ENCODE data around the gene RING1.

RING1 gene

GRCh38 chr6:33173535-33174180 is 34.6 kb upstream of the RING1 start:
- no peaks in the 10 kb centered on the region for H3K4me1 ChIP-seq (ENCODE audit: control insufficient read depth, insufficient read depth, low read length)
- no peaks in the 10 kb centered on the region for H3K36me3 ChIP-seq (ENCODE audit: control insufficient read depth in 2 of 2, insufficient read depth in 2 of 2, low read length in 2 of 2)
- H3K4me3 ChIP-seq (ENCODE audit: low read length in 2 of 2): no peak overlapping the region
- no peak overlapping the region for H3K9ac ChIP-seq (ENCODE audit: low read length in 2 of 2)
- no peak overlapping the region for H3K27ac ChIP-seq (ENCODE audit: low read length)
- H3K9me3 ChIP-seq (ENCODE audit: control insufficient read depth in 2 of 2, low read length in 2 of 2): no peaks in the 10 kb centered on the region
- no peaks in the 10 kb centered on the region for H3K27me3 ChIP-seq (ENCODE audit: control insufficient read depth in 1 of 2, insufficient read depth in 2 of 2, low read length in 2 of 2)

DNA sequence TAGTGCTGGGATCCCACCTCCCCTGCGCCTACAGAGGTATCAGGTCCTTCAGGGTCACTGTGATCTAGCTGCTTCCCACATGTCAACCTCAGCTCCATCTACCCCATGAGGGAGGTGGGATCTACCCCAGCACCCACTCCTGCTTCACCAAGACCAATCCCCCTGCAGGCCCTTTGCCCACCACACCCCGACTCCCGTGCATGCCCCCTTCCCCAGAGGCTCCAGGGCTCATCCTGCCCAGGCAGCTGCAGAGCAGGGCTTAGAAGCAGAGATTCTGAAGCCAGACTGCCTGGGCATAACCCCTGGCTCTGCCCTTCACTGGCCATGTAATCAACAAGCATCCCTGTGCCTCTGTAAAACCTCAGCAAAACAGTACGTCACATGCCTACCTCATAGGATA is 33.5 kb upstream of the RING1 start:
- H3K27me3 ChIP-seq (ENCODE audit: control insufficient read depth in 1 of 2, insufficient read depth in 2 of 2, low read length in 2 of 2): no peaks in the 10 kb centered on the region
- H3K9ac ChIP-seq (ENCODE audit: low read length in 2 of 2): no peak overlapping the region
- H3K4me1 ChIP-seq (ENCODE audit: control insufficient read depth, insufficient read depth, low read length): no peaks in the 10 kb centered on the region
- no peak overlapping the region for H3K27ac ChIP-seq (ENCODE audit: low read length)
- H3K9me3 ChIP-seq (ENCODE audit: control insufficient read depth in 2 of 2, low read length in 2 of 2): no peaks in the 10 kb centered on the region
- no peaks in the 10 kb centered on the region for H3K36me3 ChIP-seq (ENCODE audit: control insufficient read depth in 2 of 2, insufficient read depth in 2 of 2, low read length in 2 of 2)
- H3K4me3 ChIP-seq (ENCODE audit: low read length in 2 of 2): no peak overlapping the region

- Histone ChIP-seq H3K4me1 (ENCODE audit: control insufficient read depth, insufficient read depth, low read length) (no peaks in the 10 kb centered on the region), H3K36me3 (ENCODE audit: control insufficient read depth in 2 of 2, insufficient read depth in 2 of 2, low read length in 2 of 2) (no peaks in the 10 kb centered on the region), H3K27me3 (ENCODE audit: control insufficient read depth in 1 of 2, insufficient read depth in 2 of 2, low read length in 2 of 2) (no peaks in the 10 kb centered on the region), H3K9ac (ENCODE audit: low read length in 2 of 2) (no peak overlapping the region), H3K27ac (ENCODE audit: low read length) (no peak overlapping the region), H3K9me3 (ENCODE audit: control insufficient read depth in 2 of 2, low read length in 2 of 2) (no peaks in the 10 kb centered on the region), H3K4me3 (ENCODE audit: low read length in 2 of 2) (no peak overlapping the region)
Observed at GRCh38 chr6:33175436-33176069, 32.7 kb upstream of the RING1 start.

GRCh38 chr6:33176906-33177305 is 31.4 kb upstream of the RING1 start:
- no peaks in the 10 kb centered on the region for H3K27me3 ChIP-seq (ENCODE audit: control insufficient read depth in 1 of 2, insufficient read depth in 2 of 2, low read length in 2 of 2)
- H3K27ac ChIP-seq (ENCODE audit: low read length): no peak overlapping the region

DNA sequence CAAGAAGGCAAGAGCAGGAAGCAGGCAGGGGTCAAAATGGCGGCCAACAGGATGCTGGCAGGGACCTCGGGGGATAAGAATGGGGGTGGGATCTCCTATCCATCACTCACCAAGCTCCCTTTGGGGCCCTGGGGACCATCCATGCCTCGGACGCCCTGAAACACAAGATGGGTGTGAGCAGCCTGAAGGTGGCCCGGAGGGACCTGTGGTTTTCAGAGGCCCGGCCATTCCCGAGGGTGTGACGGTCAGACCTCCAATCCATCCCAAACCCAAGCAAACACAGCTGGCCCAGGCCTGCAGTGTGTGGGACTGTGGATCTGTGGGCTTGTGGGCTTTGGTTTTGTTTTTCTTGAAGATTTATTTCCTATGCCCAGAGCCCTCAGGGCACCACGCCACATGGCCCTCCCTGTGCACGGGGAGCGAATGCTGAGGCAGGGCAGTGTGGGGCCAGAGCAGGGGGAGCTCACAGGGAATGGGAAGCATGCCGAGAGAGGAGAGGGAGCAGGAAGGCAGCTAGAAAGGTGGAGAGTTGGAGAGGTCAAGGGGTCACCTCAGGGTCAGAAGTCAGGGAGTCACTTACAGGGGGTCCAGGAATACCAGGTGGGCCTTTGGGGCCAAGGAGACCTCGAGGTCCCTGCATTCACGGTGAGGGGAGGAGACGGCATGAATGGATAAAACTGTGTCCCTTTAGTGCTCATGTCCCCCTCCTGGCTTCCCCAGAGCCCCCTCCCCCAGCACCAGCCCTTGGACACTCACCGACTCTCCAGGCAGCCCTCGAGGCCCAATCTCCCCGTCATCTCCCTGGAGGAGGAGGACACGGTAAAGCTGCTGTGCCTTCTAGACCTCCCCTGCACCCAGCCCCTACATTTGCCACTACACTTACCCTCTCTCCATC is 30.5 kb upstream of the RING1 start:
- H3K9me3 ChIP-seq (ENCODE audit: control insufficient read depth in 2 of 2, low read length in 2 of 2): no peaks in the 10 kb centered on the region
- H3K36me3 ChIP-seq (ENCODE audit: control insufficient read depth in 2 of 2, insufficient read depth in 2 of 2, low read length in 2 of 2): no peaks in the 10 kb centered on the region
- H3K9ac ChIP-seq (ENCODE audit: low read length in 2 of 2): no peak overlapping the region
- no peaks in the 10 kb centered on the region for H3K27me3 ChIP-seq (ENCODE audit: control insufficient read depth in 1 of 2, insufficient read depth in 2 of 2, low read length in 2 of 2)
- H3K4me1 ChIP-seq (ENCODE audit: control insufficient read depth, insufficient read depth, low read length): no peaks in the 10 kb centered on the region
- no peak overlapping the region for H3K27ac ChIP-seq (ENCODE audit: low read length)
- H3K4me3 ChIP-seq (ENCODE audit: low read length in 2 of 2): no peak overlapping the region

More at GRCh38 chr6:33176906-33177305, 31.4 kb upstream of the RING1 start:
- Histone ChIP-seq H3K9ac (ENCODE audit: low read length in 2 of 2) (no peak overlapping the region), H3K36me3 (ENCODE audit: control insufficient read depth in 2 of 2, insufficient read depth in 2 of 2, low read length in 2 of 2) (no peaks in the 10 kb centered on the region), H3K4me1 (ENCODE audit: control insufficient read depth, insufficient read depth, low read length) (no peaks in the 10 kb centered on the region), H3K4me3 (ENCODE audit: low read length in 2 of 2) (no peak overlapping the region), H3K9me3 (ENCODE audit: control insufficient read depth in 2 of 2, low read length in 2 of 2) (no peaks in the 10 kb centered on the region)

- Histone ChIP-seq H3K4me1 (ENCODE audit: control insufficient read depth, insufficient read depth, low read length) (no peaks in the 10 kb centered on the region), H3K9ac (ENCODE audit: low read length in 2 of 2) (no peak overlapping the region), H3K27me3 (ENCODE audit: control insufficient read depth in 1 of 2, insufficient read depth in 2 of 2, low read length in 2 of 2) (no peaks in the 10 kb centered on the region), H3K36me3 (ENCODE audit: control insufficient read depth in 2 of 2, insufficient read depth in 2 of 2, low read length in 2 of 2) (no peaks in the 10 kb centered on the region), H3K27ac (ENCODE audit: low read length) (no peak overlapping the region), H3K4me3 (ENCODE audit: low read length in 2 of 2) (no peak overlapping the region), H3K9me3 (ENCODE audit: control insufficient read depth in 2 of 2, low read length in 2 of 2) (no peaks in the 10 kb centered on the region)
Observed at GRCh38 chr6:33178755-33179475, 29.4 kb upstream of the RING1 start.

- Histone ChIP-seq H3K27ac (ENCODE audit: low read length) (no peak overlapping the region), H3K9me3 (ENCODE audit: control insufficient read depth in 2 of 2, low read length in 2 of 2) (no peaks in the 10 kb centered on the region), H3K4me3 (ENCODE audit: low read length in 2 of 2) (no peak overlapping the region), H3K27me3 (ENCODE audit: control insufficient read depth in 1 of 2, insufficient read depth in 2 of 2, low read length in 2 of 2) (peaks cover 0 to 5% of the 10 kb centered on the region in 2 donors), H3K9ac (ENCODE audit: low read length in 2 of 2) (no peak overlapping the region), H3K36me3 (ENCODE audit: control insufficient read depth in 2 of 2, insufficient read depth in 2 of 2, low read length in 2 of 2) (no peaks in the 10 kb centered on the region), H3K4me1 (ENCODE audit: control insufficient read depth, insufficient read depth, low read length) (no peaks in the 10 kb centered on the region)
Observed at GRCh38 chr6:33181141-33181540, 27.2 kb upstream of the RING1 start.

- H3K4me3 ChIP-seq (ENCODE audit: low read length in 2 of 2): no peak overlapping the region
Observed at GRCh38 chr6:33183071-33183683, 25.1 kb upstream of the RING1 start.

DNA sequence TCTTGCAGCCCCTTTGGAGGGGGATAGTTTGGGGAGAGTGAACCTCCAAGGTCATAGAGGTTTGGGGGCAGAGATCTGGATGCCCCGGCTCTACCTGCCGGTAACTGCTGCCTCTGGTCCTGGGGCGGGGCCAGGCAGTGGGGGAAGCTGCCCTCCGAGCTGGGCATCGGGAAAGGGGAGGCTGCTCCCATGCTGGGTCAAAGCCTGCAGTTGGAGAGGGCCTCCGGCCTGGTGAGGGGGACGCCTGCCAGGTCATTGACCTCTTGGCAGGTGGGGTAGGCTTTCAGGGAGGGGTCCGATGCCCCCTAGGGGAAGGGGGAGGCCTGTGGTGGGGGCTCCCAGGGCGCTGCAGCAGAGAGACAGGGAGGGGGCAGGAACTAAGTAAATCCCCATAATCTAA is 23.1 kb upstream of the RING1 start:
- no peaks in the 10 kb centered on the region for H3K4me1 ChIP-seq (ENCODE audit: control insufficient read depth, insufficient read depth, low read length)
- peaks cover 9 to 10% of the 10 kb centered on the region in 2 donors for H3K27me3 ChIP-seq (ENCODE audit: control insufficient read depth in 1 of 2, insufficient read depth in 2 of 2, low read length in 2 of 2)
- no peaks in the 10 kb centered on the region for H3K36me3 ChIP-seq (ENCODE audit: control insufficient read depth in 2 of 2, insufficient read depth in 2 of 2, low read length in 2 of 2)
- H3K27ac ChIP-seq (ENCODE audit: low read length): no peak overlapping the region
- no peak overlapping the region for H3K9ac ChIP-seq (ENCODE audit: low read length in 2 of 2)
- H3K9me3 ChIP-seq (ENCODE audit: control insufficient read depth in 2 of 2, low read length in 2 of 2): no peaks in the 10 kb centered on the region
- no peak overlapping the region for H3K4me3 ChIP-seq (ENCODE audit: low read length in 2 of 2)

More at GRCh38 chr6:33183071-33183683, 25.1 kb upstream of the RING1 start:
- Histone ChIP-seq H3K36me3 (ENCODE audit: control insufficient read depth in 2 of 2, insufficient read depth in 2 of 2, low read length in 2 of 2) (no peaks in the 10 kb centered on the region), H3K4me1 (ENCODE audit: control insufficient read depth, insufficient read depth, low read length) (no peaks in the 10 kb centered on the region), H3K9ac (ENCODE audit: low read length in 2 of 2) (no peak overlapping the region), H3K27ac (ENCODE audit: low read length) (no peak overlapping the region), H3K9me3 (ENCODE audit: control insufficient read depth in 2 of 2, low read length in 2 of 2) (no peaks in the 10 kb centered on the region), H3K27me3 (ENCODE audit: control insufficient read depth in 1 of 2, insufficient read depth in 2 of 2, low read length in 2 of 2) (peaks cover 2 to 5% of the 10 kb centered on the region in 2 donors)

DNA sequence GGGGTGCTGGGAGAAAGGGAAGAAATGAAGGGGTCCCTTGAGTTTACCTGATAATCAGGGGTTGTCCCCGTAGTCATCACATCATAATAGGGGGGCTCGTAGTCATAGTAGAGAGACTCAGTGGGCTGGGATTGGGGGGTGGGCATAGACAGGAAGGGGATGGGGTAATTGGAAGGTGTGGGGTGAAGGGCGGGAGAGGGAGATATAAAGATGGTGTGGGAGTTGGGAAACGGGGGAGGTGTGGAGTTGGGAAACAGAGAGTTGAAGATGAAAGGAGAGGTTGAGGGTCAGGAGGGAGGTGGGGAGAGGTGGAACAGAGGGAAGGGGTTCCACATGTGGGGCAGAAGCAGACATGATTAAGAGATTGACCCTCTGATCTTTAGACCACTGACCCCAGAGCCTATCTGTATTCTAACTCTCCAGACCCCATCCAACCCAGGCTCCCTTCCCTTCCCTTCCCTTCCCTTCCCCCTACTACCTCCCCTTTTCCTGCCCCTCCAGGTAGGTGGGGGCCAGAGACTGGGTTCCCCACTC is 22.6 kb upstream of the RING1 start:
- Histone ChIP-seq H3K27ac (ENCODE audit: low read length) (no peak overlapping the region), H3K9ac (ENCODE audit: low read length in 2 of 2) (no peak overlapping the region), H3K4me1 (ENCODE audit: control insufficient read depth, insufficient read depth, low read length) (no peaks in the 10 kb centered on the region), H3K9me3 (ENCODE audit: control insufficient read depth in 2 of 2, low read length in 2 of 2) (no peaks in the 10 kb centered on the region), H3K27me3 (ENCODE audit: control insufficient read depth in 1 of 2, insufficient read depth in 2 of 2, low read length in 2 of 2) (peaks cover 10 to 11% of the 10 kb centered on the region in 2 donors), H3K4me3 (ENCODE audit: low read length in 2 of 2) (no peak overlapping the region), H3K36me3 (ENCODE audit: control insufficient read depth in 2 of 2, insufficient read depth in 2 of 2, low read length in 2 of 2) (no peaks in the 10 kb centered on the region)

Data from stomach smooth muscle (tissue), 2 donors.